Fibroblast of mammary gland (primary cell): ENCODE results near the gene ZNF618.

Source experiments
- DNase-seq: peaks from one replicate; pipeline ENCODE4 v3.0.0-alpha.2; 2010; ENCODE audit warnings: low read depth
- H3K4me3 ChIP-seq: 2 replicates; pipeline ENCODE4 v1.5.1; 2011; ENCODE audit warnings: low read depth, mild to moderate bottlenecking, low read length, moderate library complexity; ENCODE audit not compliant: control insufficient read depth
- TF ChIP-seq, protein P1 (sequence below): conservative IDR thresholded peaks from 2 replicates; pipeline ENCODE4 v1.5.1; 2011; ENCODE audit warnings: low read depth, low read length, inconsistent platforms; ENCODE audit not compliant: control insufficient read depth, insufficient read depth

Gene ZNF618

DNA sequence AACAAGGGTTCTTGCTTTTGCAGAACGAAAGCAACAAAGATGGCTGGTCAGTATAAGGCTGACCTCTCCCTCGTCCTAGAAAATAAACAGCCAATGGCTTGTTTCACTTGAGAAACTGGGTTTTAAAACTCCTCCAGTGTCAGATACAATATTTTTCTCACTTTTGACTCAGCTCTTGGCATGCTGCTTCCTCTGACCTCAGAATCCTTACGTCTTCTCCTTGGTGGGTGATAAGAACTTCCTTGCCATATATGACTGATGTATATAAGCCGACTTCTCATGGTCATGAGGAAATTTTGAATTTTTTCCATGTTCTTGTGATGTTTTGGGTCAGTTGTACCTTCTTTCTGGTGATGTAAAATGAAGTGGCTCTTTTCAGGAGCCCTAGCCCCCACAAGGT is 3.8 kb downstream of the ZNF618 start:
- peak; percentile 89 for DNase-seq
- TF ChIP-seq, protein P1, sequence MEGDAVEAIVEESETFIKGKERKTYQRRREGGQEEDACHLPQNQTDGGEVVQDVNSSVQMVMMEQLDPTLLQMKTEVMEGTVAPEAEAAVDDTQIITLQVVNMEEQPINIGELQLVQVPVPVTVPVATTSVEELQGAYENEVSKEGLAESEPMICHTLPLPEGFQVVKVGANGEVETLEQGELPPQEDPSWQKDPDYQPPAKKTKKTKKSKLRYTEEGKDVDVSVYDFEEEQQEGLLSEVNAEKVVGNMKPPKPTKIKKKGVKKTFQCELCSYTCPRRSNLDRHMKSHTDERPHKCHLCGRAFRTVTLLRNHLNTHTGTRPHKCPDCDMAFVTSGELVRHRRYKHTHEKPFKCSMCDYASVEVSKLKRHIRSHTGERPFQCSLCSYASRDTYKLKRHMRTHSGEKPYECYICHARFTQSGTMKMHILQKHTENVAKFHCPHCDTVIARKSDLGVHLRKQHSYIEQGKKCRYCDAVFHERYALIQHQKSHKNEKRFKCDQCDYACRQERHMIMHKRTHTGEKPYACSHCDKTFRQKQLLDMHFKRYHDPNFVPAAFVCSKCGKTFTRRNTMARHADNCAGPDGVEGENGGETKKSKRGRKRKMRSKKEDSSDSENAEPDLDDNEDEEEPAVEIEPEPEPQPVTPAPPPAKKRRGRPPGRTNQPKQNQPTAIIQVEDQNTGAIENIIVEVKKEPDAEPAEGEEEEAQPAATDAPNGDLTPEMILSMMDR: no peak
- H3K4me3 ChIP-seq: no peak overlapping the region

DNA sequence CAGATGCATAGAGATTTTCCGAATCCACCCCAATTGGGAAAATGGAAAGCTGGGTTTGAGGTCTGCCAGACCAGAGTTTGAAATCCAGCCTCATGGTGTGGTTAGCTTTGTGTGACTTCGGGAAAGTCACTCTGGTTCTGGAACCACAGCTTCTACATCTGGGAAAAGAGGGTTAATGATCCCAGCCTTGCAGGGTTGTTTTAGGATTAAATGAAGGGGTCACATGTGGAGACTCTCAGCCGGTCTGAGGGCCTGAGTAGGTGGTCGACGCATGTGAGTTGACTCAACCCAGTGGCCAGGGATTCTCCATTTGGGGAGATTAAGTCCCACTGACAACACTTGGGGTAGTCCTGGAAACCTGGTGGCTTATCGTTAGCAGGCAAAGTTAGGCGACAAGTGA is 6.1 kb downstream of the ZNF618 start:
- no peak overlapping the region for H3K4me3 ChIP-seq
- TF ChIP-seq, protein P1: no peak
- DNase-seq: no peak

DNA sequence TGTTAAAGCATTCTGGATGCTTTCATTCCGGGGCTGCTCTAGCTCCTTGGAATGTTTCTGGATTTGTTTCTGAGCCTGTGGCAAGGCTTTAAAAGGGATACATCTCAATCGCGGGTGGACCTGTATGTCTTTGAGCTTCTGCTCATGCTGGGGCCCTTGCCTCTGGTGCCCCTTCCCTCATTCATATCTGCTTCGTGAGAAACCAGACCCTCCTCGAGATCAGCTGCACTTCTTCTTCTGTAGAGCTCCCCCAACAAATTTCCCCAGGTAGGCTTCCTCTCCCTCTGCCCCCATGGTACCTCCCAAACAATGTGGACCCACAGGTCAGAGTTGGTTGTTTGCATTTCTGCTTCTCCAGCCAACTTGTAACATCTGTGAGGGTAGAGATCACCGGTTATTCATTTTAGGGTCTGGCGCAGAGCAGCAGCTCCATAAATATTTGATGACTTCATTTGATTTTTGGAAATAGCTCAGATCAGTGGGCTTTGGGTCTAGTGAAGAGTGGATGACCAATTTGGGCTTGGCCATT is 6.6 kb downstream of the ZNF618 start:
- DNase-seq: no peak
- TF ChIP-seq, protein P1: no peak
- no peak overlapping the region for H3K4me3 ChIP-seq

DNA sequence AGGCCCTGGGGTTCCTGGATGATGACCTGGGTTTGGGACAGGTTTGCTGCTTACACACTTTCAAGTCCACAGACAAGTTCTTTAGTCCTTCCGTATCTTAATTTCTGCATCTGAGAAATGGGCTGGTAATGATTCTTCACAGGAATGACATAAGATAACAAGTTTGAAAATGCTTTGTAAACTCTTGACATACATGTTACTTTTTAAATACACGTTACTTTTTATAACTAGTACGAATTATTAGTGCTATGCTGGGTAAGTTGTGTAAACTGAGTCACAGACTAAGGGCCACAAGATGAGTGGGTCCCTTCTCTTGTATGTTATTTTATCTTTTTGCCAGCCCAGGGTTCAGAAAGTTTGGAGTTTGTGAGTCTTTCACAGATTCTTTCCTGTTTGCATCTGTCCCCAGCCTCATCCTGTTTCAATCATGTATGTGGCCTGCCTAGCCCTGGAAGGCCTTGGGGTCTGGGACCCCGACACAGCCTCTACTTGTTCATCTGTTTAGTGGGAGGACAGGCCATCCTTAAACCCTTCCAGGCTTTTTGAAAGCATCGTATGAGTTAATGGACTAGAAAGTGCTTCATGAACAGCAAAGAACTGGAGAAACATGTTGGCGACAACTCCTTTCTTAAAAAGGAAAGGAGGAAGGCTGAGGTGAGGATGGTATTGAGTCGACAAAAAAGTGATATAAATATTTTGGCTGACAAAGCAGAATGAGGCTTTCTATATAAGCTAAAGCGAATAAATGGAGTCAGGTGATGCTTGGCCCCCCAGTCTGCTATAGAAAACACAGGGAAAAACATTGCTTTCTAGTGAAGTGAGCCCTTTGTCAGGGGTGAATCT is 9.3 kb downstream of the ZNF618 start:
- DNase-seq: no peak
- no peak overlapping the region for H3K4me3 ChIP-seq
- TF ChIP-seq, protein P1: no peak

DNA sequence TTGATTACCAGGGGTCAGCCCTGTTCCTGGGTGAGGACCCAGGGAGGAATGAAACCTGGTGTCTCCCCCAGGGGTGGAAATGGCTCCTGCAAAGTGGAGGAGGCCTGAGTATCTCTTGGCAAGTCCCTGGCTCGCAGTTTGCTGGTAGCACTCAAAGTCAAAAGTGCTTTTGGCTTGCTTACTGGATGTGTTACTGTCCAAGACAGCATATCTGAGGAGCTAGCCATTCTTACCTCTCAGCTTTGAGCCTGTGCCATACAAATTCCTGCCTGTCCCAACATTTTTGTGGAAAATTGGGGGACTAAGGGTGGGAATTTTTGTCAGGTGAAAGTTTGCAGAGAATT is 9.9 kb downstream of the ZNF618 start:
- peak; percentile 38 for DNase-seq
- TF ChIP-seq, protein P1: no peak
- peak overlapping the region; percentile 23 for H3K4me3 ChIP-seq

DNA sequence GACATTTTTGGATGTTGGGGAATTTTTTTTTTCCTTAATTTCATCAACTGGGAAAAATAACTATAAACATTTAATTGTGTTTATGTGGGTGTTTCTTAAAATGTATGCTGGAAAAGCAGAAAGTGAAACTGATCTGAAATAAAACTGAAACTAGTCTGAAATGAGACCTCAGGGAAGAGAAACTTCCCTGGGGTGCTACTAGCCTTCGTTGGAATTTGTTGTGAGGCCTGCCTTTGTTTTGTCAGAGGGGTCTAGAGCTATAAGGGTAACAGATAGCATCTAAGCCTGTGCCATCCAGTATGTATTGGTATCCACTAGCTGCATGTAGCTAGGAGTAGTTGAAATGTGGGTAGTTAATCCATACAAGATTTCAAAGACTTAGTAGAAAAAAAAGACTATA is 10.4 kb downstream of the ZNF618 start:
- TF ChIP-seq, protein P1: no peak
- peak overlapping the region; percentile 23 for H3K4me3 ChIP-seq
- DNase-seq: no peak

DNA sequence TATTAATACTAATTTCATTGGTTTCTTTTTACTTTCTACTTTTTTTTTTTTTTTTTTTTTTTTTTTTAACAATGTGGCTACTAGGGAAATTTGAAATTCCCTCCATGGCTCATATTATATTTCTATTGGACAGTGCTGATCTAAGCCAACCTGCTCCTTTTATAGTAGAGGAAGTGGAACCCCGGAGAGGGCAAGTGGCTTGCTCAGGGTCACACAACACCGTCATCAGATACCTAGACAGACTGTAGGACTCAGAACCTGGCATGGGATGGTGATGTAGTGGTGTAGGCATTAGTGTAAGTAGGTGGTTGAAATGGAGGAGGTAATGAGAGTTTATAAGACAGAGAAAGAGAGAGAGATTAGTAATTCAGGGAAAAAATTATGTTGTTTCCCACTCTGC is 10.8 kb downstream of the ZNF618 start:
- H3K4me3 ChIP-seq: no peak overlapping the region
- DNase-seq: no peak
- TF ChIP-seq, protein P1: no peak
